ENCODE measurements around the gene SESN1. TPM values are rescaled to one million over a fixed set of nuclear protein-coding genes. Genes with fewer than 3 reads are reported as not detected.

SESN1 gene
- total RNA-seq, 4 donors from 2014 or later: 22.8 to 87.5 (median 43.4) TPM

GRCh38 chr6:108961985-108962384, 132.7 kb downstream of the SESN1 start:
- Histone ChIP-seq H3K27me3 (no peaks in the 10 kb centered on the region), H3K36me3 (no peaks in the 10 kb centered on the region), H3K9me3 (no peaks in the 10 kb centered on the region), H3K4me1 (peaks cover 0 to 6% (median 0%) of the 10 kb centered on the region in 4 donors), H3K4me3 (no peak overlapping the region), H3K27ac (no peak overlapping the region)
- DNase-seq: no peak
- TF ChIP-seq CTCF (IDR thresholded peaks at IDR 0.05): no peak

- Histone ChIP-seq H3K27me3 (no peaks in the 10 kb centered on the region), H3K4me3 (no peak overlapping the region), H3K4me1 (no peaks in the 10 kb centered on the region), H3K36me3 (no peaks in the 10 kb centered on the region), H3K9me3 (no peaks in the 10 kb centered on the region), H3K27ac (no peak overlapping the region)
- TF ChIP-seq CTCF (IDR thresholded peaks at IDR 0.05): no peak
- no peak for TF ChIP-seq POLR2A (IDR thresholded peaks at IDR 0.05)
- no peak for DNase-seq
Measured at GRCh38 chr6:108961077-108961476, 133.6 kb downstream of the SESN1 start.

- Histone ChIP-seq H3K4me3 (no peak overlapping the region), H3K27ac (no peak overlapping the region), H3K9me3 (no peaks in the 10 kb centered on the region), H3K27me3 (no peaks in the 10 kb centered on the region), H3K36me3 (no peaks in the 10 kb centered on the region), H3K4me1 (no peaks in the 10 kb centered on the region)
- DNase-seq: no peak
- TF ChIP-seq POLR2A (IDR thresholded peaks at IDR 0.05) (no peak), CTCF (IDR thresholded peaks at IDR 0.05) (no peak)
Measured at GRCh38 chr6:108960601-108961000, 134.0 kb downstream of the SESN1 start.

- Histone ChIP-seq H3K27ac (peak overlapping the region in 1 of 4 donors; percentile 1), H3K4me3 (no peak overlapping the region), H3K27me3 (no peaks in the 10 kb centered on the region), H3K9me3 (no peaks in the 10 kb centered on the region), H3K4me1 (no peaks in the 10 kb centered on the region), H3K36me3 (no peaks in the 10 kb centered on the region)
- TF ChIP-seq POLR2A (IDR thresholded peaks at IDR 0.05): no peak
- no peak for TF ChIP-seq CTCF (IDR thresholded peaks at IDR 0.05)
- DNase-seq: no peak
Measured at GRCh38 chr6:108959972-108960582, 134.6 kb downstream of the SESN1 start.

GRCh38 chr6:108958900-108959770, 135.5 kb downstream of the SESN1 start:
- peak in 1 of 3 donors; percentile 25 for DNase-seq
- H3K27ac ChIP-seq: no peak overlapping the region
- no peaks in the 10 kb centered on the region for H3K4me1 ChIP-seq
- H3K27me3 ChIP-seq: no peaks in the 10 kb centered on the region
- no peak overlapping the region for H3K4me3 ChIP-seq
- TF ChIP-seq CTCF (IDR thresholded peaks at IDR 0.05) (no peak), POLR2A (IDR thresholded peaks at IDR 0.05) (no peak)
- no peaks in the 10 kb centered on the region for H3K36me3 ChIP-seq
- H3K9me3 ChIP-seq: no peaks in the 10 kb centered on the region

Measured in Peyer's patch (tissue), 4 donors.